ENCODE data around the gene ABHD17C.

DNA sequence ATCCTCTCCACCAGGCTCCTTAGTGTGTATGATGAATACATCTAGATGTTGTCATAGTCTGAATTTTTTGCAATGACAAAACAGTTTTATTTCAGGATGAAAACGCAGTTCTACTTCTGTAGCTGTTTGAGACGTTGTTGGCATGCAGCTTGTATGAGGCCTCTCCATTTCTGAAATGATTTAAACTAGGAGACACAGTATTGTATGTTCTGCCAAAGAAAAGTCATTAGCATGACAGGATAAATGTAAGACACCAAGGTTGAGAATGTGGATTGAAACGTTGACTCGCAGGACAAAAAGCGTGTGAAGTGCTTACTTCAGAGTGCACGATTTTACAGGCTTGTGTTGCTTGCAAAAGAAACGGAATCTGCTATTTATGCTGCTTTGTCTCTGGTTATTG, 35.3 kb downstream of the ABHD17C start:
- TF ChIP-seq, protein P1, sequence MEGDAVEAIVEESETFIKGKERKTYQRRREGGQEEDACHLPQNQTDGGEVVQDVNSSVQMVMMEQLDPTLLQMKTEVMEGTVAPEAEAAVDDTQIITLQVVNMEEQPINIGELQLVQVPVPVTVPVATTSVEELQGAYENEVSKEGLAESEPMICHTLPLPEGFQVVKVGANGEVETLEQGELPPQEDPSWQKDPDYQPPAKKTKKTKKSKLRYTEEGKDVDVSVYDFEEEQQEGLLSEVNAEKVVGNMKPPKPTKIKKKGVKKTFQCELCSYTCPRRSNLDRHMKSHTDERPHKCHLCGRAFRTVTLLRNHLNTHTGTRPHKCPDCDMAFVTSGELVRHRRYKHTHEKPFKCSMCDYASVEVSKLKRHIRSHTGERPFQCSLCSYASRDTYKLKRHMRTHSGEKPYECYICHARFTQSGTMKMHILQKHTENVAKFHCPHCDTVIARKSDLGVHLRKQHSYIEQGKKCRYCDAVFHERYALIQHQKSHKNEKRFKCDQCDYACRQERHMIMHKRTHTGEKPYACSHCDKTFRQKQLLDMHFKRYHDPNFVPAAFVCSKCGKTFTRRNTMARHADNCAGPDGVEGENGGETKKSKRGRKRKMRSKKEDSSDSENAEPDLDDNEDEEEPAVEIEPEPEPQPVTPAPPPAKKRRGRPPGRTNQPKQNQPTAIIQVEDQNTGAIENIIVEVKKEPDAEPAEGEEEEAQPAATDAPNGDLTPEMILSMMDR (IDR thresholded peaks at IDR 0.05) = no peak
- no peak for TF ChIP-seq POLR2A (IDR thresholded peaks at IDR 0.05)

All from right lobe of liver (tissue), 4 donors.